Transverse colon (tissue), 4 donors: ENCODE results near the gene NSD2.

Experiments
- EP300 ChIP-seq: sonication (generic); formaldehyde crosslinking; IDR thresholded peaks from one replicate; pipeline ENCODE4 v1.6.1; 2017; ENCODE audit warnings: antibody characterized with exemption, low read depth
- POLR2AphosphoS5 ChIP-seq, 3 donors: sonication (generic); formaldehyde crosslinking; IDR thresholded peaks; one replicate each; pipeline ENCODE4 v1.6.1; 2016; ENCODE audit warnings: antibody characterized with exemption in 3 of 3
- TF ChIP-seq, protein P1 (sequence below), 5 experiments: fragments of 200-600 bp in 3 of 5; fragments of 450-650 bp in 2 of 5; sonication (generic) in 3 of 5; IDR thresholded peaks; 1 replicate in 2 of 5; 2 replicates in 3 of 5; pipeline ENCODE4 v1.5.1; 2016 to 2017; ENCODE audit warnings: antibody characterized with exemption in 5 of 5, inconsistent platforms in 3 of 5, mild to moderate bottlenecking in 2 of 5, moderate library complexity in 1 of 5

DNA sequence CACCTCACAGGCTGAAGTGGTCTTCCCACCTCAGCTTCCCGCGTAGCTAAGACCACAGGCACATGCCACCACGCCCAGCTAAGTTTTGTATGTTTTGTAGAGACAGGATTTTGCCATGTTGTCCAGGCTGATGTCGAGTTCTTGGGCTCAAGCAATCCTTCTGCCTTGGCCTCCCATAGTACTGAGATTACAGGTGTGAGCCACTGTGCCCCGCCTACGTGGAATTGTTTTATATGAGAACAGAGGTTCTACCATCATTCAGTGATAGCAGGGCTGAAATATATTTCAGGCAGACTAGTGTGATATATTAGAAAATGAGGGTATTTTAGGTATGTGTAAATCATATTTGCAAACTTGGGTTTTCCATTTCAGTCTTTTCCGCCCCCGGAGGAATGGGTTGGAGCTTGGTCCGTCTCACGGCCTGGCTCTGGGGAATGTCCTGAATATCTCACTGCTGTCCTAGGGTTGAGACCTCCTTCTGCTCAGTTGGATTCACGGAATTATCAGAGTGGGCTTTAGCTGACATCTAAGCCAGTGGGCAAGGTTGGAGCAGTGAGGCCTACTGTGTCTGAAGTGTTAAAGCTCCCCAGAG is 19.9 kb downstream of the NSD2 start:
- TF ChIP-seq, protein P1, sequence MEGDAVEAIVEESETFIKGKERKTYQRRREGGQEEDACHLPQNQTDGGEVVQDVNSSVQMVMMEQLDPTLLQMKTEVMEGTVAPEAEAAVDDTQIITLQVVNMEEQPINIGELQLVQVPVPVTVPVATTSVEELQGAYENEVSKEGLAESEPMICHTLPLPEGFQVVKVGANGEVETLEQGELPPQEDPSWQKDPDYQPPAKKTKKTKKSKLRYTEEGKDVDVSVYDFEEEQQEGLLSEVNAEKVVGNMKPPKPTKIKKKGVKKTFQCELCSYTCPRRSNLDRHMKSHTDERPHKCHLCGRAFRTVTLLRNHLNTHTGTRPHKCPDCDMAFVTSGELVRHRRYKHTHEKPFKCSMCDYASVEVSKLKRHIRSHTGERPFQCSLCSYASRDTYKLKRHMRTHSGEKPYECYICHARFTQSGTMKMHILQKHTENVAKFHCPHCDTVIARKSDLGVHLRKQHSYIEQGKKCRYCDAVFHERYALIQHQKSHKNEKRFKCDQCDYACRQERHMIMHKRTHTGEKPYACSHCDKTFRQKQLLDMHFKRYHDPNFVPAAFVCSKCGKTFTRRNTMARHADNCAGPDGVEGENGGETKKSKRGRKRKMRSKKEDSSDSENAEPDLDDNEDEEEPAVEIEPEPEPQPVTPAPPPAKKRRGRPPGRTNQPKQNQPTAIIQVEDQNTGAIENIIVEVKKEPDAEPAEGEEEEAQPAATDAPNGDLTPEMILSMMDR (IDR thresholded peaks at IDR 0.05): no peak
- no peak for TF ChIP-seq POLR2AphosphoS5 (IDR thresholded peaks at IDR 0.05)
- no peak for TF ChIP-seq EP300
